ENCODE measurements around the gene GALNT1.

The GALNT1 gene

DNA sequence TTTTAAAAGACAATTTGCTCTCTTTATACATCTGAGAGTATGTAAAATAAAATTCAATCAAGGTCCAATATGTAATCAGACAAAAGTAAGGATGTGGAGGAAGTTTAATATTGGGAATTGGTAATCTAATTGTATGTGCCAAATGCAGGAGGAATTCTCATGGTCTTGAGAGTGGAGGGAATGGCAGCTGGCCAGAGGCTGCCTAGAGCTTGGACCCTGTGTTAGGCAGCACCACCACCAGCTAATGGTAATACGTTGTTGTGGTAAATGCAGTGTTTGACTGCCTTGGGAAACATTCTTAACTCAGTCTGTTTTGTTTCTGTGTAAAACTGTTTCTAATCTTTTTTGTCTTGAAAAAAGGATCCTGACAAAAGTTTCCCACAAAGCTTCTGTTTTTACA lies 30.0 kb downstream of the GALNT1 start:
- no peak for TF ChIP-seq TAF1 (IDR thresholded peaks at IDR 0.05; ENCODE audit: low read depth, low read length)
- TF ChIP-seq PAX5 (IDR thresholded peaks at IDR 0.05; ENCODE audit: insufficient read depth, low read length, severe bottlenecking): no peak
- TF ChIP-seq POU2F2 (IDR thresholded peaks at IDR 0.05; ENCODE audit: low read depth, low read length): no peak
- no peak for TF ChIP-seq SPI1 (IDR thresholded peaks at IDR 0.05; ENCODE audit: low read depth, low read length)
- no peak for TF ChIP-seq POLR2A (IDR thresholded peaks at IDR 0.05; ENCODE audit: low read depth, low read length)
- no peak for TF ChIP-seq POLR2AphosphoS5 (IDR thresholded peaks at IDR 0.05; ENCODE audit: low read depth, low read length)
- FAIRE-seq (no peak), DNase-seq (ENCODE audit: insufficient read length, low spot score) (no peak)

DNA sequence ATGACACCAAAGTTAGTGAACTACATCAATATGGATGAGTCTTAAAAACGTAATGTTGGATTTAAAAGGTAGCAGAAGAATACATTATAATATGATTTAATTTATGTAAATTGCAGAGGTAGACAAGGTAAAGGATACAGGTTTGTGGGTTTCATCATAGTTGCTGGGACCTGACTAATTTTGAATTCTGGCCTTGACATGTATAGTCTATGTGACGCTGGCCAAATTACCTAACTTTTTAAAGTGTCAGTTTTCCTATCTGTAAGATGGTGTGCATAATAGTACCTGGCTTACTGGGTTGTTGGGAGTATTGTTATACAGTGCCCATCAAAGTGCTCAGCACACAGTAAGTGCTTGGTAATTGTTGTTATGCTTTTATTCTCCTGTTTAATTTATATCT lies 34.5 kb downstream of the GALNT1 start:
- no peak for DNase-seq (ENCODE audit: insufficient read length, low spot score)
- FAIRE-seq: no peak
- no peak for TF ChIP-seq POU2F2 (IDR thresholded peaks at IDR 0.05; ENCODE audit: low read depth, low read length)
- no peak for TF ChIP-seq POLR2AphosphoS5 (IDR thresholded peaks at IDR 0.05; ENCODE audit: low read depth, low read length)
- no peak for TF ChIP-seq TAF1 (IDR thresholded peaks at IDR 0.05; ENCODE audit: low read depth, low read length)
- TF ChIP-seq POLR2A (IDR thresholded peaks at IDR 0.05; ENCODE audit: low read depth, low read length): no peak
- no peak for TF ChIP-seq PAX5 (IDR thresholded peaks at IDR 0.05; ENCODE audit: insufficient read depth, low read length, severe bottlenecking)
- TF ChIP-seq SPI1 (IDR thresholded peaks at IDR 0.05; ENCODE audit: low read depth, low read length): no peak

GRCh38 chr18:35616664-35617423 lies 35.3 kb downstream of the GALNT1 start:
- FAIRE-seq: peak; percentile 97

GRCh38 chr18:35617865-35618264 lies 36.3 kb downstream of the GALNT1 start:
- no peak for TF ChIP-seq TAF1 (IDR thresholded peaks at IDR 0.05; ENCODE audit: low read depth, low read length)
- no peak for TF ChIP-seq POLR2AphosphoS5 (IDR thresholded peaks at IDR 0.05; ENCODE audit: low read depth, low read length)
- no peak for DNase-seq (ENCODE audit: insufficient read length, low spot score)
- FAIRE-seq: no peak

More at GRCh38 chr18:35616664-35617423, 35.3 kb downstream of the GALNT1 start:
- TF ChIP-seq POU2F2 (IDR thresholded peaks at IDR 0.05; ENCODE audit: low read depth, low read length) (peak; percentile 70), PAX5 (IDR thresholded peaks at IDR 0.05; ENCODE audit: insufficient read depth, low read length, severe bottlenecking) (no peak), TAF1 (IDR thresholded peaks at IDR 0.05; ENCODE audit: low read depth, low read length) (no peak), POLR2AphosphoS5 (IDR thresholded peaks at IDR 0.05; ENCODE audit: low read depth, low read length) (no peak), POLR2A (IDR thresholded peaks at IDR 0.05; ENCODE audit: low read depth, low read length) (no peak), SPI1 (IDR thresholded peaks at IDR 0.05; ENCODE audit: low read depth, low read length) (peak; percentile 74)
- no peak for DNase-seq (ENCODE audit: insufficient read length, low spot score)

DNA sequence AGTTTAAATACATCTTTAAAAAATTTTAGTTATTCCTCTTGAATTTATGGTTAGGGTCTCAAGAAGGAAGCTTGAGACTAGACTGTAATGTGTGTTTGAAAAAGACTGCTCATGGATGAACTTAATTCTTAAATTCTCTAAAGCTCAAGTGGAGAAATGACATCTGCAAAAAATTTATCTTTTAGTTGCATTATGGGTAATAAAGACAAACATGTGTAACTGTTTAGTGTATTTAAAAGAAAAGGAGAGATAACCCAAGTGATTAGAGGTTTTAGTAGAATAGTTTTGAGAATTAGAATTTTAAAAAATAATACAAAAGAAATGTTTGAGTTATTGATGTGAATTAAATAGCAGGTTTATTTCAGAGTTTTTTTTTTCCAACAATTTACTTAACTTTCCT lies 36.7 kb downstream of the GALNT1 start:
- FAIRE-seq: no peak
- no peak for DNase-seq (ENCODE audit: insufficient read length, low spot score)
- no peak for TF ChIP-seq POLR2A (IDR thresholded peaks at IDR 0.05; ENCODE audit: low read depth, low read length)
- TF ChIP-seq TAF1 (IDR thresholded peaks at IDR 0.05; ENCODE audit: low read depth, low read length): no peak
- no peak for TF ChIP-seq PAX5 (IDR thresholded peaks at IDR 0.05; ENCODE audit: insufficient read depth, low read length, severe bottlenecking)
- no peak for TF ChIP-seq POU2F2 (IDR thresholded peaks at IDR 0.05; ENCODE audit: low read depth, low read length)
- TF ChIP-seq SPI1 (IDR thresholded peaks at IDR 0.05; ENCODE audit: low read depth, low read length): no peak
- no peak for TF ChIP-seq POLR2AphosphoS5 (IDR thresholded peaks at IDR 0.05; ENCODE audit: low read depth, low read length)

DNA sequence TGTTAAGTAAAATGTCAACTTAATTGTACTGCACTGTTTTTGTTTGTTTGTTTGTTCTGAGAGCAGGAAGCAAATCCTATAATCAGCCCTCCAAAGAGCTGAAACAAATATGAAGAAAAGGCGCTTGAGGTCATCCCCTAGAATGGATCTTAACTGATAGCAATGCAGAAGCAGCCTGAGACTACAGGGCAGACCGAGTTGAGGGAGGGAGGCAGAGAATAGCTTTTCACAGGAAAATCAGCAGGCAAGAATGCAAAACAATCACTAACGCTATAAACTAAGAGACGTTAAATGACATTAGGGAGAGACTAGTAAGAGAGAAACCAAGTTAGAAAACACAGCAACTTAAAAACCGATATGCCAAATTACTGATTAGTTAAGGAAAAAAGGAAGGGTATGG lies 37.2 kb downstream of the GALNT1 start:
- no peak for TF ChIP-seq POU2F2 (IDR thresholded peaks at IDR 0.05; ENCODE audit: low read depth, low read length)
- TF ChIP-seq PAX5 (IDR thresholded peaks at IDR 0.05; ENCODE audit: insufficient read depth, low read length, severe bottlenecking): no peak
- no peak for TF ChIP-seq TAF1 (IDR thresholded peaks at IDR 0.05; ENCODE audit: low read depth, low read length)
- no peak for TF ChIP-seq POLR2A (IDR thresholded peaks at IDR 0.05; ENCODE audit: low read depth, low read length)
- TF ChIP-seq SPI1 (IDR thresholded peaks at IDR 0.05; ENCODE audit: low read depth, low read length): no peak
- TF ChIP-seq POLR2AphosphoS5 (IDR thresholded peaks at IDR 0.05; ENCODE audit: low read depth, low read length): no peak
- FAIRE-seq (no peak), DNase-seq (ENCODE audit: insufficient read length, low spot score) (no peak)

GRCh38 chr18:35619464-35619863 lies 37.9 kb downstream of the GALNT1 start:
- FAIRE-seq (peak; percentile 28), DNase-seq (ENCODE audit: insufficient read length, low spot score) (no peak)
- TF ChIP-seq SPI1 (IDR thresholded peaks at IDR 0.05; ENCODE audit: low read depth, low read length): no peak

DNA sequence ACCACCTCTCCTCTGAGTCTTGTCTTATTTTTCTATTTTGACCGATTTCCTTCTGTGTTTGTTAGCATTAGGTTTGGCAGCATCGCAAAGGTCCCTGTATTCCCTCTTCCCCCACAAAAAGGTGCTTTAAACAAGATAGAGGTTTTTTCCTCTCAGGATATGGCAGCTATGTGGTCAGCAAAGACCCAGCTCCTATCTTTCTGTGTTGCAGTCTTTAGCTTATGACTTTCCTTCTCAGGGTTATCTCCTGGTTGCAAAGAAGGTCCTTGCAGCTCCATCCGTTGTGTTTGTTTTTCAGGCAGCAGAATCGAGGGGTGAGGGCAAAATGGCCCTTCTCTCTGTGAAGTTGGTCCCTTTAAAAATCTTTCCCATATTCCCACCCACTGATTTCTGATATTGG lies 38.4 kb downstream of the GALNT1 start:
- FAIRE-seq (no peak), DNase-seq (ENCODE audit: insufficient read length, low spot score) (no peak)
- no peak for TF ChIP-seq PAX5 (IDR thresholded peaks at IDR 0.05; ENCODE audit: insufficient read depth, low read length, severe bottlenecking)
- no peak for TF ChIP-seq POLR2AphosphoS5 (IDR thresholded peaks at IDR 0.05; ENCODE audit: low read depth, low read length)
- no peak for TF ChIP-seq SPI1 (IDR thresholded peaks at IDR 0.05; ENCODE audit: low read depth, low read length)
- TF ChIP-seq POU2F2 (IDR thresholded peaks at IDR 0.05; ENCODE audit: low read depth, low read length): no peak
- TF ChIP-seq POLR2A (IDR thresholded peaks at IDR 0.05; ENCODE audit: low read depth, low read length): no peak
- no peak for TF ChIP-seq TAF1 (IDR thresholded peaks at IDR 0.05; ENCODE audit: low read depth, low read length)

GRCh38 chr18:35620765-35621164 lies 39.2 kb downstream of the GALNT1 start:
- no peak for TF ChIP-seq SPI1 (IDR thresholded peaks at IDR 0.05; ENCODE audit: low read depth, low read length)
- no peak for TF ChIP-seq POLR2AphosphoS5 (IDR thresholded peaks at IDR 0.05; ENCODE audit: low read depth, low read length)
- TF ChIP-seq POLR2A (IDR thresholded peaks at IDR 0.05; ENCODE audit: low read depth, low read length): no peak
- no peak for TF ChIP-seq POU2F2 (IDR thresholded peaks at IDR 0.05; ENCODE audit: low read depth, low read length)
- no peak for TF ChIP-seq TAF1 (IDR thresholded peaks at IDR 0.05; ENCODE audit: low read depth, low read length)
- no peak for TF ChIP-seq PAX5 (IDR thresholded peaks at IDR 0.05; ENCODE audit: insufficient read depth, low read length, severe bottlenecking)
- DNase-seq (ENCODE audit: insufficient read length, low spot score): no peak
- no peak for FAIRE-seq

DNA sequence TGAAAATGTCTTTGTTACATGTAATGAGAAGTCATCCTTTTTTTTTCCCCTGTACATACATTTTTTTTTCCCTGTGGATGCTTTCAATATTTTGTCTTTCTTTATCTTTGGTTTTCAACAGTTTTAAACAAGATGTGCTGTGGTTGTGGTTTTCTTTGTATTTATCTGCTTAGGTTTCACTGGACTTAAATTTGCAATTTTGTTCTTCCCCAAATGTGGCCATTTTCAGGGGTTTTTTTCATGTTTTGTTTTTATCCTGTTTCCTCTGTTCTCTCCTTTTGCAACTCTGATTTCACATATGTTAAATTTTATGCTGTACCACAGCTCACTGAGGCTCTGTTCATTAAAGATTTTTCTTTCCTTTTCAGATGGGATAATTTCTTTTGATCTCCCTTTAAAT lies 41.7 kb downstream of the GALNT1 start:
- TF ChIP-seq POU2F2 (IDR thresholded peaks at IDR 0.05; ENCODE audit: low read depth, low read length) (no peak), TAF1 (IDR thresholded peaks at IDR 0.05; ENCODE audit: low read depth, low read length) (no peak), POLR2AphosphoS5 (IDR thresholded peaks at IDR 0.05; ENCODE audit: low read depth, low read length) (no peak), SPI1 (IDR thresholded peaks at IDR 0.05; ENCODE audit: low read depth, low read length) (no peak), POLR2A (IDR thresholded peaks at IDR 0.05; ENCODE audit: low read depth, low read length) (no peak), PAX5 (IDR thresholded peaks at IDR 0.05; ENCODE audit: insufficient read depth, low read length, severe bottlenecking) (no peak)
- FAIRE-seq: peak; percentile 40
- DNase-seq (ENCODE audit: insufficient read length, low spot score): no peak

Measured in GM12891 (cell line).